Muscle of back (tissue), 11 donors: ENCODE results near the gene CYP2D6. TPM values are rescaled to one million over a fixed set of nuclear protein-coding genes. Genes with fewer than 3 reads are reported as not detected.
"Not testable (repeated sequence)": the region's sequence is repeated elsewhere in the genome, so short reads cannot be mapped to it uniquely, and the experiment has no call there.

Experiments used
- DNase-seq, 3 donors: peaks; one replicate each; pipeline versions ENCODE4 v3.0.0 to v3.0.0-alpha.2; 2013
- polyA plus RNA-seq, 10 donors: library from polyadenylated mRNA; unstranded; fragments of 120-200 nt; gene quantifications; one replicate each; pipeline ENCODE4 v1.2.1, GENCODE V29; 2013; ENCODE audit not compliant: insufficient read length in 10 of 10

CYP2D6 gene
- polyA plus RNA-seq, 10 donors = 0.59 to 3.7 (median 1.2) TPM

DNA sequence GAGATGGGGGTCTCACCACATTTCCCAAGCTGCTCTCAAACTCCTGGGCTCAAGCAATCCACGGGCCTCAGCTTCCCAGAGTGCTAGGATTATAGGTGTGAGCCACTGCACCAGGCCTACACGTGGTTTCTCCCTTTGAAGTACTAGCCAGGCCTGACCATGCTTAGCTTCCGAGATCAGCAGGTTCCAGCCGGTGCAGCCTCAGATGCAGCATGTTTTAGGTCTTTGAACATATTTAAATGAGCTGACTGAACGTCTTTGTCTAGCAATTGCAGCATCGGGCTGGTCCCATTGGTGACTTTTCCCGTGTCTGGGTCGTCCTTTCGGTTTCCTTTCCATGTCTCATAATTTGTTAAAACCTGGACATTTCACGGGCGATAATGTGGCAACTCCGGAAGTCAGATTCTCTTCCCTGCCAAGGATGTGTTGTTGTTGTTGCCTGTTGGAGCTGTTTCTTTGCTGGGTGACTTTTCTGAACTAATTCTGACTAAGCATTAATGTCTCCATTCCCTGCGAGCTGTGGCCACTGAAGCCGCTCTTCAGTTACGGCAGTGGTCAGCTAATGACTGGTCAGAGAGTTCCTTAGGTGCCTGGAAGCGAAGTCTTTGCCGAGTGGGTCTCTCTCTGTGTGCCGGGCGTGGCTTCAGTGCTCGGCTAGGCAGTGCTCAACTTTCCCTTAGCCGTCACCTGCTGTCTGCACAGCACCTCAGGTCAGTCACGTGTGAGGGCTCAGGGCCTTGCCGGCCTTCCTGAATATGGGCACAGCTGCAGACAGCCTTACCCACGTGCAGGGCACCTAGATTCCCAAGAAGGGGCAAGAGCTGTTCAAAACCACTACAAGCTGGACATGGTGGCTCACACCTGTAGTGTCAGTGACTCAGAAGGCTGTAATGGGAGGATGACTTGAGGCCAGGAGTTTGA is 3.8 kb upstream of the CYP2D6 start:
- DNase-seq = no peak

DNA sequence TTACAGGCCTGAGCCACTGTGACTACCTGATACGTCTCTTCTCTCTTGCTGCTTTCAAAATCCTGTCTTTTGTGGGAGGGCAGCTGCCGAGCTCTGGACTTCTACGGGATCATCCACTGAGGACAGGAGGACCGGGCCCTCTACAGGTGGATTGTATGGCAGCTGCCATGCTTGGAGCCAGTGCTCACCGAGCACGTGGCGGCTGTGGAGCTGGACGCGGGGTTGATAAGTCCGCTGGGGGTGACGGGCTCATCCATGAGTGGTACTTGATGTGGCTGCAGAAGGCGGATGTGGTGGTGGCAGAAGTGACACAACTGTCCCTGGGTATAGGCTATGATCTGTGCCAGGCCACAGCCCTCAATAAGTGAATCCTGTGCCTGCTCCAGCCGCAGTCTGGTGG is 1.8 kb upstream of the CYP2D6 start:
- DNase-seq = no peak

DNA sequence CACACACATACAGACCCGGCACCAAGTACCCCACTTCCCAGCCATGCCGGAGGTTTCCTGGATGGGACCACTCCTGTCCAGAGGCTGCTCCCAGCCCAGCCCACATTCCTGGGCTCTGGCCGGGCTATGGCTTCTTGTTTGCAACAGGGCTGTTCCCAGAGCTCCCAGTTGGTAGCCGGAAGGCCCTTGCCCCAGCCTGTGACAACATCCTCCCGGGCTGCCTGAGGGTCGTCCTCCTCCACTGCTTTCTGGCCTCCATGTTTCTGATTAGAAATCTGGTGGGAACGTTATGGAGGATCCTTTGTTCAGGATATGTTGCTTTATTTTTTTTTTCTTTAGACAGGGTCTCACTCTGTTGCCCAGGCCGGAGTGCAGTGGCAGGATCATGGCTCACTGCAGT is 952 bp upstream of the CYP2D6 start:
- DNase-seq = no peak

DNA sequence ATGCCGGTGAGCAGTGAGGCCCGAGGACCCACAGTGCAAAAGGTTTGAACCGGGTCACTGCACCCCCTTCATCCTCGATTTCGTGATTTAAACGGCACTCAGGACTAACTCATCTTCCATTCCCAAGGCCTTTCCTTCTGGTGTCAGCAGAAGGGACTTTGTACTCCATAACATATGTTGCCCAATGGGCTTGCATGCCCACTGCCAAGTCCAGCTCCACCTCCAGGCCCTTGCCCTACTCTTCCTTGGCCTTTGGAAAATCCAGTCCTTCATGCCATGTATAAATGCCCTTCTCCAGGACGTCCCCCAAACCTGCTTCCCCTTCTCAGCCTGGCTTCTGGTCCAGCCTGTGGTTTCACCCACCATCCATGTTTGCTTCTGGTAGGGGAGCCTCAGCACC is 428 bp downstream of the CYP2D6 start:
- DNase-seq = not testable (repeated sequence)

DNA sequence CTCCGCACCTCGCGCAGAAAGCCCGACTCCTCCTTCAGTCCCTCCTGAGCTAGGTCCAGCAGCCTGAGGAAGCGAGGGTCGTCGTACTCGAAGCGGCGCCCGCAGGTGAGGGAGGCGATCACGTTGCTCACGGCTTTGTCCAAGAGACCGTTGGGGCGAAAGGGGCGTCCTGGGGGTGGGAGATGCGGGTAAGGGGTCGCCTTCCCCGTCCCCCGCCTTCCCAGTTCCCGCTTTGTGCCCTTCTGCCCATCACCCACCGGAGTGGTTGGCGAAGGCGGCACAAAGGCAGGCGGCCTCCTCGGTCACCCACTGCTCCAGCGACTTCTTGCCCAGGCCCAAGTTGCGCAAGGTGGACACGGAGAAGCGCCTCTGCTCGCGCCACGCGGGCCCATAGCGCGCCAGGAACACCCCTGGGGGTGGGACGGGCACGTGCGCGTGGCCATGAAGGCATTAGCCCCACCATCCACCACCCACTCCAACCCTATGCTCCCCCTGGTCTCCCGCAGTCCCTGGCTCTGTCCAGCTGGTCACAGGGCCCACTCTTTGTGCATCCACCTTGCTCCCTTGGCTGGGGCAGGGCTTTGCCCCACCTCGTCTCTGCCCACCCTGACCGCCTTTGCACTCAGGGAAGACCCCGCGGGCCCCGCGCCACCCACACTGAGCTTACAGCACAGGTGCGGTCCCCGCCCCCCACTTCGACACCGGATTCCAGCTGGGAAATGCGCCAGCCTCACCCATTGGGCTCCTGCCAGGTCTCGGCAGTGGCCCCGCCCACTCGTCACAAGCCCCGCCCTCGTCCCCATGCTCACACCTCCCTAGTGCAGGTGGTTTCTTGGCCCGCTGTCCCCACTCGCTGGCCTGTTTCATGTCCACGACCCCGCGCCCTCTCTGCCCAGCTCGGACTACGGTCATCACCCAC is 1.6 kb downstream of the CYP2D6 start:
- DNase-seq = not testable (repeated sequence)

DNA sequence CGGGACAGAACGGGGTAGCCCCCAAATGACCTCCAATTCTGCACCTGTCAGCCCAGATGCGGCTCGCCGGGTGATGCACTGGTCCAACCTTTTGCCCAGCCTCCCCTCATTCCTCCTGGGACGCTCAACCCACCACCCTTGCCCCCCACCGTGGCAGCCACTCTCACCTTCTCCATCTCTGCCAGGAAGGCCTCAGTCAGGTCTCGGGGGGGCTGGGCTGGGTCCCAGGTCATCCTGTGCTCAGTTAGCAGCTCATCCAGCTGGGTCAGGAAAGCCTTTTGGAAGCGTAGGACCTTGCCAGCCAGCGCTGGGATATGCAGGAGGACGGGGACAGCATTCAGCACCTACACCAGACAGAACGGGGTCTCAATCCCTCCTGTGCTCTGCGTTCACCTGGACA is 2.6 kb downstream of the CYP2D6 start:
- not testable (repeated sequence) for DNase-seq

DNA sequence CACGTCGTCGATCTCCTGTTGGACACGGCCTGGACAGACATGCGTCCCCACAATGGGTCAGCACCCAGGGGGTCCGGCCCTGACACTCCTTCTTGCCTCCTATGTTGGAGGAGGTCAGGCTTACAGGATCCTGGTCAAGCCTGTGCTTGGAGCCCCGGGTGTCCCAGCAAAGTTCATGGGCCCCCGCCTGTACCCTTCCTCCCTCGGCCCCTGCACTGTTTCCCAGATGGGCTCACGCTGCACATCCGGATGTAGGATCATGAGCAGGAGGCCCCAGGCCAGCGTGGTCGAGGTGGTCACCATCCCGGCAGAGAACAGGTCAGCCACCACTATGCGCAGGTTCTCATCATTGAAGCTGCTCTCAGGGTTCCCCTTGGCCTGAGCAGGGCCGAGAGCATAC is 3.0 kb downstream of the CYP2D6 start:
- no peak for DNase-seq

DNA sequence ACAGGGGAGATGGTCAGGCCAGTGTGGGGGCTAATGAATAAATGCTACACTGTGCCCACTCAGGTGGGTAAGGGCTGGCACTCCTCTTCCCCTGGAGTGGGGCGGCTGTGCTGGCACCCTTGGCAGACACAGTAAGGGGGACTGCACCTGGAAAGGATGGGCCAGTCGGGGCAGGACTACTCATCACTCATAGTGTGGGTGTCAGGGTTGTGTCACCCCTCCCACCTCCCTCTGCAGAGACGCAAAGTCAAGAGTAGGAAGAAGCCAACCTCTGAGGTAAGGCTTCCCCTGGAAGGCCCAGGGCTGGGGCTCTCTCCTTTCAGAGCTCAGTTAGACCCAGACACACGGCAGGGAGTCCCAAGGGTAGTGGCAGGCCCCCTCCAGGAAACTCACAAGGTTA is 7.1 kb downstream of the CYP2D6 start:
- not testable (repeated sequence) for DNase-seq

DNA sequence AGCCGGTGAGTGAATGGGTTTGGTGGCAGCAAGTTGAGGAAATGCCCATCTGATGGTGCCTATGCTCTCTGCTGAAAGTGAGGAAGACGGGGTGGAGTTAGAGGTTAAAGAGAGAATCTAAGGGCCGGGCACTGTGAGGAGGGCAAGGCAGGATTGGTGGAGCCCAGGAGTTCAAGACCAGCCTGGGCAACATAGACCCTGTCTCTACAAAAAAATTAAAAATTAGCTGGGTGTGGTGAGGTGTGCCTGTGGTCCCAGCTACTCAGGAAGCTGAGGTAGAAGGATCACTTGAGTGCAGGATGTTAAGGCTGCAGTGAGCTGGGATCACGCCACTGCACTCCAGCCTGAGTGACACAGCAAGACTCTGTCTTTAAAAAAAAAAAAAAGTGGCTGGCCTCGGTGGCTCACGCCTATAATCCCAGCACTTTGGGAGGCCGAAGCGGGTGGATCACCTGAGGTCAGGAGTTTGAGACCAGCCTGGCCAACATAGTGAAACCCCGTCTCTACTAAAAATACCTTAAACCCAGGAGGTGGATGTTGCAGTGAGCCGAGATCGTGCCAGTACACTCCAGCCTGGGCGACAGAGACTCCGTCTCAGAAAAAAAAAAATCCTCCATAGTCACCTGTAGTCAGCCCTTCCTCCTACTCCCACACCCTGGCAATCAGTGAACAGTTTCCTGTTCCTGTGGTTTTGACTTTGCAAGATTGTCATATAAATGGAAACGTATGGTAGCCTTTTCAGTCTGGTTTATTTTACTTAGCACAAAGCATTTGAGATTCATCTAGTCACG is 10.2 kb downstream of the CYP2D6 start:
- not testable (repeated sequence) for DNase-seq

DNA sequence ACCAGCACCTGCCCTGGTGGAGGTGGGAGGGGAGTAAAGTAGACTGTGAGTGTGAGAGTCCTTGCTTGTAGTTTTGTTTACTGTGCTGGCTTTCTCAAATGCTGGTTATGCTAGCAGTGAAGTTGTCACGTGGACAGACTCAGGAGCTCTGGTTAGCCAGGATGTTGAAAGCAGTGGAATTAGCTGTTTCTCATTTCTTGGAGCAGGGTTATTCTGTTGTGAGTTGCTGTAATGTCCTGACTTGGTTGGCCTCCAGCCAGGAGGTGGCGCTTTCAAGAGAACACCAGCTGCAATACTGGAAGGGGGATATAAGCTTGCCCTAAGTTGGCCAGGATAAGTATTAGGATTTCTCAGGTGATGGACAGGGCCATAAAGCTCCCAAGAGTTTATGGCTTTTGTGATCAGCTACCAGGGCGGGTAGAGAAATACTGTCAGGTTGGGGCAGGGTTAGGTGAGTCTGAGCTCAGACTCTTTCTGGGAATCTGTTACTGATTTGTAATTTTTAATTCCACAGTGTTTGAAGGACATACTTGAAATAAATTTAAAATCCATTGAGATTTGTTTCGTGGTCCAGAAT is 13.7 kb downstream of the CYP2D6 start:
- no peak for DNase-seq

DNA sequence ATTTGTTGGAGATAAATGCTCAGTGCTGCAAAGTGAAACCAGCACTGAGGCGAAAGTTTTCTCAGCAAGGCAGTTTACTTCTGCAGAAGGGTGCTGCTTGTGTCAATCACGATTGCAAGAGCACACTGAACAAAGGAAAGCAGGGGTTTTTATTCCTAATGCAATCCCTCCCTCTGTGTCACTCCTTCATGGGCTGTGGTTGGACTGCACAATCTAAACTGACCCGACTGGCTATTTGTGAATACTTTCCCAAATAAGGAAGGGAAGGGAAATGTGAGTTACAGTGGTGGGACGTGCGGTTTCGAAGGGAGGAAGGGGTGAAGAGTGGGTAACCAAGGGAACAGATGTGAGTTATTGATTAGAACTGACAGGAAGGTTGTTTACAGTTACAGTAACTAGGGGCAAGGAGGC is 15.2 kb downstream of the CYP2D6 start:
- DNase-seq = not testable (repeated sequence)

DNA sequence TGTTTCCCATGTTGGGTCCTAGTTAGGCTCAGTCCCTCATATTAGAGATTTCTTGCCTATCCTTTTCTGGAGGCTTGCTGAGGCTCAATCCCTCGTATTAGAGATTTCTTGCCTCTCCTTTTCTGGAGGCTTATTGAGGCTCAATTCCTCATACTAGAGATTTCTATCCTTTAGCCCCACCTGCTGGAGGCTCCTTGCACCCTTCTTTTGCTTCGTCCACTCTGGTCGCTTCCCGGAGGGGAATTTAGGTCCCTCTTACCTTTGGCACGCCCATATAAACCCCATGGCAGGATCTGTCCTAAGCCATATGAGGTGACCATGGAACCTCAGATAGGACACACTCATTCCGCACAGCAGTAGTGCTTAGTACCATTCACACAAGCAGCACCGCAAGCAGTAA is 15.9 kb downstream of the CYP2D6 start:
- DNase-seq = no peak

DNA sequence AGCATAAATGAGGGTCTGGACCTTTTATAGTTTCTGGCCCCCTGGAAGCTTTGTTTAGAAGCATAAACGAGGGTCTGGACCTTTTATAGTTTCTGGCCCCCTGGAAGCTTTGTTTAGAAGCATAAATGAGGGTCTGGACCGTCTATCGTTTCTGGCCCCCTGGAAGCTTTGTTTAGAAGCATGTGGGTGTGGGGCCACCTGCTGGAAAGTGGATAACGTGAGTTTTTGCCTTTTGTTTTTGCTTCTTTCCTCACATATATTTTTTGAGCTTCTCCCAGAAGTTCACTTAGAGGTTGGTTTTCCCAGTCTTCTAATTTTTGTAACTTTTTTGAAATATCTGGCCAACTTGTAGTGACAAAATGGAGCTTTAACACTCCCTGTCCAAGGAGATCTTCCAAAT is 17.8 kb downstream of the CYP2D6 start:
- not testable (repeated sequence) for DNase-seq

DNA sequence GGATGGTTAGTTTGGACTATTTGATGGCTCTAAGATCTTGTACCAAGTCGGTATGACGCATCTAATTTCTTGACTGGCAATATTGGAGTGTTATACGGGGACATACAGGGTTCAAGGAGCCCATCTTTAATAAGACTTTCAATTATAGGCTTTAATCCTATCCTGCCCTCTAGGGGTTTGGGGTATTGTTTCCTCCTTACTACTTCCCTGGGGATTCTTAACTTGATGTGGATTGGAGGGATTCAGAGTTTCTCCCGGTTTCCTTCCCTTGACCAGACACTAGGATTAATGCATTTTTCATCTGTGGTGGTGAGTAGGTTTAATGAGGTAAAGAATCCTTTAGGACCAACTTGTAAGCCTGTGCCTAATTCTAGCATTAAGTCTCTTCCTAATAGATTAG is 18.8 kb downstream of the CYP2D6 start:
- DNase-seq = no peak

DNA sequence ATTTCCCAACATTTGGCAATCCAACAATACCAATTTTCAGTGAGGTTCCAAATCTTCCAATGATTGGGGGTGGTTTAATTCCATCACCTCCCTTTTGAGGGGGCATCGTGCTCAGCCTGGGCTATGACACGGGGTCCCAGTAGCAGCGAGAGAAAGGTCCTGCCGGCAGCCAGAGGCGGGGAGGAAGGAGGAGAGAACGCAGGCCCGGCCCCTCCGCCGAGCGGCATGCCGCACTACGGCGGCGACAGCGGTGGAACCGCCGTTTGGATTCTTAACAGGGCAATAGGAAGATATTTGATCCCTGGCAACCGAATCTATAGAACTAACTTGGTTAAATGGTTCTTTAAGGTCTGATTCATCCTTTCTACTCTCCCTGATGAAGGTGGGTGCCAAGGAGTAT is 21.8 kb downstream of the CYP2D6 start:
- DNase-seq = no peak

DNA sequence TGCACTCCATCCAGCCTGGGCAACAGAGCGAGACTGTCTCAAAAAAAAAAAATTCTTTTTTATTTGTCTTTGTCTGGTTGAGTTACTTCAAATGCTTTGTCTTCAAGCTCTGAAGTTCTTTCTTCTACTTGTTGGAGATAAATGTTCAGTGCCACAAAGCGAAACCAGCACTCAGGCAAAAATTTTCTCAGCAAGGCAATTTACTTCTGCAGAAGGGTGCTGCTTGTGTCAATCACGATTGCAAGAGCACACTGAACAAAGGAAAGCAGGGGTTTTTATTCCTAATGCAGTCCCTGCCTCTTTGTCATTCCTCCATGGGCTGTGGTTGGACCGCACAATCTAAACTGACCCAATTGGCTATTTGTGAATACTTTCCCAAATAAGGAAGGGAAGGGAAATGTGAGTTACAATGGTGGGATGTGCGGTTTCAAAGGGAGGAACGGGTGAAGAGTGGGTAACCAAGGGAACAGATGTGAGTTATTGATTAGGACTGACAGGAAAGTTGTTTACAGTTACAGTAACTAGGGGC is 26.2 kb downstream of the CYP2D6 start:
- not testable (repeated sequence) for DNase-seq

DNA sequence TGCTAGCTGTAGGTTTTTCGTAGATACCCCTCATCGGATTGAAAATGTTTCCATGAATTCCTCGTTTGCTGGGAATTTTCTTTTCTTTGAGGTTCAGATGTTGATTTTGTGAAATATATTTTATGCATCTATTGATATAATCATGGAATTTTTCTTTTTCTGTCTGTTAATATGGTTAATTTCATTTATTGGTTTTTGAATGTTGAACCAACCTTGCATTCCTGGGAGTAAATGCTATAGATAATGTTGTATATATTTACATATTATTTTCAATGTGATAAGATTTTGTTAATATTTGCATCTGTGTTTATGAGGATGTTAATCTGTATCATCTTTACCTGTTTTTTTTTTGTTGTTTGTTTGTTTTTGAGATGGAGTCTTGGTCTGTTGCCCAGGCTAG is 29.4 kb downstream of the CYP2D6 start:
- DNase-seq = no peak

DNA sequence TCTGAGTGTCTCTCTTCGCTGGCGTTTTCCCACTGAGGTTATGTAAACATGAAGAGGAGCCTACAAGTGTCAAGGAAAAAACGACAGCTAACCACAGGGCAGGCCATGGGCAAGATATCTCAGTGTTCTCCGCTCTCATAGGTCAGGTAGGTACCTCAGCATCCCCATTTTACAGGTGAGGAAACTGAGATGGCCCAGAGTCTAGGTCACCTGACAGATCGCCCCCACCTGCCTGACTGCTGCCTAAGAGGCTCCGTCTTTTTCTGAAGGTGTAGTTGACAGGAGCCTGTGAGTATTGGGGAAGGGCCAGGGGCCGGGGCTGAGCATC is 39.2 kb downstream of the CYP2D6 start:
- no peak for DNase-seq

DNA sequence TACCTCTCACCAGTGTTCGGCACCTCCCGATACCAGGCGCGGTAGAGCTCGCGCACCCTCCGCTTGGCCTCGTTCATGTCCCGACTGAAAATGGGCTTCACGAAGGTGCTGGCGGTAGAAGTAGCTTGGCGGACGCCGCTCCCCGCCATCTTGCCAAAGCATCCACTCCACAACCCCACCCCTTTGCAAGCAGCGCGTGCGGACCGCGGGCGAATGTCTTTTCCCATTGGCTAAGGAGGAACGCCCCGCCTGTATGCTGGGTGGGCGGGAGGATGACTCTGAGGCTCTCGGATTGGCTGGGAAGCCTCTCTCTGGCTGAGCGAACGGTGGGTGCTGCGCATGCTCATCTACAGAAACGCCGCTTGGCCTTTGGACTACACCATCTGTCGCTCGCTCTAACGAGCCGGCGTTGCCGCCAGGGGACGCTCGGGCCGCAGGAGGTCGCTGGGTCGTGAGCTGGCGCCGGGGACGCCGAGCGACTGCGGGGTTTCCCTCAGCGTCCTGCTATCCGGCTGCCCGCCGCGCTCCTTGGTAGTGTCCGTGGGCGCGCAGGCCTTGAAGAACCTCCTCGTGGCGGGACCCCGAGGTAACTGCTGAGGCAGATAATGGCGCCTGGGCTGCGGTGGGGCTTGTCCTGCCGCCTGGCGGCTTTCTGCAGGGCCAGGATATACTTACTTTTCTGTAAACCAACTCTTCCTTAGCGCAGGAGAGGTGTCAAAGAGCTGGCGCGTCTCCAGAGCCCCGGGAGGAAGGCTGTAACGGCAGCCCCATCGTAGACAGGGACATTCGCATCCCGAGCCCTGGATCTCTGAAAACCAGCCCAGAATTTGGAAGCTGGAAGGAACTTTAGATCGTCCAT is 39.8 kb downstream of the CYP2D6 start, which contains the start of gene NDUFA6:
Gene NDUFA6, minus strand, starts transcription at position 177 of the 859 bp plus-strand sequence. Its CDS starts 28 bp downstream, at position 149.
- peak; percentile 98 to 99 (median 99) for DNase-seq

DNA sequence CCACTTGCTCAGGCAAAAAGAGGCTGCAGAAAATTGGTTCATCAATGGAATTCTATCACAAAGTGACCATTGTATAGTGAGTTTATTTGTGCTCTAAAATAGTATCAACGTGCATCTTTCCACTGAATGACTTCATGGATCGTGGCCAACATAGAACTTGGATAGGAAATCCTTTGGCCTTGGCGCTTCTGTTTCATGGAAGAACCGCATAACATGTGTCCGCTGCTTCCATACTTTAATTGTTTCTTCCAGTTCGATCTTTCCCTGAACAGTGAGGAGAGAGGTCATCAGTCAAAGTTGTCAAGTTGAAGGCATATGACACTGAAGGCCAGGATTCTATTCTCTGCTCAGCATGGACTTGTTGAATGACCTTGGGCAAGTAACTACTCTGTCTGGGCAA is 44.6 kb downstream of the CYP2D6 start:
- no peak for DNase-seq
